ENCODE results near the gene ARID1B. TPM values are rescaled to one million over a fixed set of nuclear protein-coding genes. Genes with fewer than 3 reads are reported as not detected.
"Not testable (repeated sequence)": the region's sequence is repeated elsewhere in the genome, so short reads cannot be mapped to it uniquely, and the experiment has no call there.

Gene ARID1B
- total RNA-seq, 1 donor from 2014 or later, result 78.1 TPM

- no peak overlapping the region for H3K27ac Mint-ChIP-seq (ENCODE audit: unreplicated experiment)
- H3K4me1 Mint-ChIP-seq (ENCODE audit: unreplicated experiment), result peaks cover 58% of the 10 kb centered on the region
- no peaks in the 10 kb centered on the region for H3K9me3 Mint-ChIP-seq (ENCODE audit: unreplicated experiment)
- H3K4me3 Mint-ChIP-seq (ENCODE audit: unreplicated experiment), result no peak overlapping the region
- H3K36me3 Mint-ChIP-seq (ENCODE audit: unreplicated experiment), result no peaks in the 10 kb centered on the region
- H3K27me3 Mint-ChIP-seq (ENCODE audit: unreplicated experiment), result no peaks in the 10 kb centered on the region
- TF ChIP-seq CTCF (IDR thresholded peaks at IDR 0.05), result no peak
- no peak for DNase-seq (ENCODE audit: extremely low spot score, unreplicated experiment)
Observed at GRCh38 chr6:156977527-156978291, 200.5 kb downstream of the ARID1B start.

GRCh38 chr6:156978948-156979347, 201.8 kb downstream of the ARID1B start:
- Mint-ChIP-seq H3K36me3 (ENCODE audit: unreplicated experiment) (no peaks in the 10 kb centered on the region), H3K27me3 (ENCODE audit: unreplicated experiment) (no peaks in the 10 kb centered on the region), H3K4me3 (ENCODE audit: unreplicated experiment) (no peak overlapping the region), H3K27ac (ENCODE audit: unreplicated experiment) (no peak overlapping the region), H3K9me3 (ENCODE audit: unreplicated experiment) (no peaks in the 10 kb centered on the region), H3K4me1 (ENCODE audit: unreplicated experiment) (peaks cover 56% of the 10 kb centered on the region)
- TF ChIP-seq CTCF (IDR thresholded peaks at IDR 0.05), result no peak
- no peak for DNase-seq (ENCODE audit: extremely low spot score, unreplicated experiment)

GRCh38 chr6:156980515-156980914, 203.3 kb downstream of the ARID1B start:
- peaks cover 62% of the 10 kb centered on the region for H3K4me1 Mint-ChIP-seq (ENCODE audit: unreplicated experiment)
- H3K4me3 Mint-ChIP-seq (ENCODE audit: unreplicated experiment), result peak overlapping the region; percentile 46
- H3K9me3 Mint-ChIP-seq (ENCODE audit: unreplicated experiment), result no peaks in the 10 kb centered on the region
- no peaks in the 10 kb centered on the region for H3K27me3 Mint-ChIP-seq (ENCODE audit: unreplicated experiment)
- H3K36me3 Mint-ChIP-seq (ENCODE audit: unreplicated experiment), result no peaks in the 10 kb centered on the region
- no peak for DNase-seq (ENCODE audit: extremely low spot score, unreplicated experiment)
- no peak for TF ChIP-seq CTCF (IDR thresholded peaks at IDR 0.05)
- H3K27ac Mint-ChIP-seq (ENCODE audit: unreplicated experiment), result peak overlapping the region; percentile 74

GRCh38 chr6:156980948-156981347, 203.8 kb downstream of the ARID1B start:
- Mint-ChIP-seq H3K27me3 (ENCODE audit: unreplicated experiment) (no peaks in the 10 kb centered on the region), H3K9me3 (ENCODE audit: unreplicated experiment) (no peaks in the 10 kb centered on the region), H3K4me3 (ENCODE audit: unreplicated experiment) (peak overlapping the region; percentile 46), H3K4me1 (ENCODE audit: unreplicated experiment) (peaks cover 58% of the 10 kb centered on the region), H3K36me3 (ENCODE audit: unreplicated experiment) (no peaks in the 10 kb centered on the region), H3K27ac (ENCODE audit: unreplicated experiment) (peak overlapping the region; percentile 74)
- no peak for DNase-seq (ENCODE audit: extremely low spot score, unreplicated experiment)
- TF ChIP-seq CTCF (IDR thresholded peaks at IDR 0.05), result no peak

GRCh38 chr6:156982168-156982567, 205.0 kb downstream of the ARID1B start:
- DNase-seq (ENCODE audit: extremely low spot score, unreplicated experiment), result no peak
- H3K27me3 Mint-ChIP-seq (ENCODE audit: unreplicated experiment), result no peaks in the 10 kb centered on the region
- peaks cover 47% of the 10 kb centered on the region for H3K4me1 Mint-ChIP-seq (ENCODE audit: unreplicated experiment)
- no peak for TF ChIP-seq CTCF (IDR thresholded peaks at IDR 0.05)
- no peak overlapping the region for H3K27ac Mint-ChIP-seq (ENCODE audit: unreplicated experiment)
- no peaks in the 10 kb centered on the region for H3K9me3 Mint-ChIP-seq (ENCODE audit: unreplicated experiment)
- no peaks in the 10 kb centered on the region for H3K36me3 Mint-ChIP-seq (ENCODE audit: unreplicated experiment)
- H3K4me3 Mint-ChIP-seq (ENCODE audit: unreplicated experiment), result no peak overlapping the region

GRCh38 chr6:156982864-156983263, 205.7 kb downstream of the ARID1B start:
- not testable (repeated sequence) for H3K27me3 Mint-ChIP-seq (ENCODE audit: unreplicated experiment); H3K36me3 Mint-ChIP-seq (ENCODE audit: unreplicated experiment); H3K9me3 Mint-ChIP-seq (ENCODE audit: unreplicated experiment); H3K27ac Mint-ChIP-seq (ENCODE audit: unreplicated experiment); DNase-seq (ENCODE audit: extremely low spot score, unreplicated experiment); H3K4me3 Mint-ChIP-seq (ENCODE audit: unreplicated experiment)
- peaks cover 45% of the 10 kb centered on the region for H3K4me1 Mint-ChIP-seq (ENCODE audit: unreplicated experiment)

All from osteocyte (in vitro differentiated cells).